Ectodermal cell (in vitro differentiated cells): ENCODE measurements around the gene VAX1.
"Not testable (repeated sequence)": the region's sequence is repeated elsewhere in the genome, so short reads cannot be mapped to it uniquely, and the experiment has no call there.

Source experiments
- H3K27ac ChIP-seq: 2 replicates; pipeline ENCODE4 v1.7.0; 2013; ENCODE audit warnings: mild to moderate bottlenecking, low read depth, low read length; ENCODE audit not compliant: insufficient read depth, poor library complexity, severe bottlenecking
- H3K27me3 ChIP-seq: 2 replicates; pipeline ENCODE4 v1.7.0; 2013; ENCODE audit warnings: mild to moderate bottlenecking, low read length; ENCODE audit not compliant: insufficient read depth, control insufficient read depth, poor library complexity, severe bottlenecking
- H3K36me3 ChIP-seq: one replicate; pipeline ENCODE4 v1.7.0; 2013; ENCODE audit warnings: low read length; ENCODE audit not compliant: control insufficient read depth, insufficient read depth
- H3K4me1 ChIP-seq: one replicate; pipeline ENCODE4 v1.7.0; 2013; ENCODE audit warnings: low read length; ENCODE audit not compliant: control insufficient read depth, insufficient read depth
- H3K4me3 ChIP-seq: 2 replicates; pipeline ENCODE4 v1.7.0; 2013; ENCODE audit warnings: low read depth, low read length, control low read depth; ENCODE audit not compliant: insufficient read depth
- H3K9me3 ChIP-seq: 2 replicates; pipeline ENCODE4 v1.7.0; 2013; ENCODE audit warnings: mild to moderate bottlenecking, low read length, moderate library complexity; ENCODE audit not compliant: control insufficient read depth
- WGBS, 2 experiments: methylation state at CpG; one replicate each; pipeline ENCODE4 v1.1.7; 2013; ENCODE audit warnings: missing lambda C conversion rate in 2 of 2; 5-methylcytosine and 5-hydroxymethylcytosine counted together

The VAX1 gene

GRCh38 chr10:117107238-117107637 is 30.8 kb downstream of the VAX1 start:
- Histone ChIP-seq H3K27me3 (no peaks in the 10 kb centered on the region), H3K9me3 (no peaks in the 10 kb centered on the region), H3K4me1 (no peaks in the 10 kb centered on the region), H3K36me3 (no peaks in the 10 kb centered on the region), H3K27ac (no peak overlapping the region), H3K4me3 (no peak overlapping the region)
- WGBS, 2 experiments: 70% methylated on average over 4 of the region's 4 CpGs

- H3K36me3 ChIP-seq: no peaks in the 10 kb centered on the region
- no peak overlapping the region for H3K27ac ChIP-seq
Measured at GRCh38 chr10:117096599-117097201, 41.4 kb downstream of the VAX1 start.

GRCh38 chr10:117094856-117095255 is 43.2 kb downstream of the VAX1 start:
- no peak overlapping the region for H3K4me3 ChIP-seq
- H3K9me3 ChIP-seq: no peaks in the 10 kb centered on the region
- no peak overlapping the region for H3K27ac ChIP-seq
- WGBS, 2 experiments: 11 to 12% methylated on average over 8 to 9 of the region's 9 CpGs
- H3K27me3 ChIP-seq: peaks cover 70% of the 10 kb centered on the region
- H3K36me3 ChIP-seq: no peaks in the 10 kb centered on the region
- peaks cover 4% of the 10 kb centered on the region for H3K4me1 ChIP-seq

More at GRCh38 chr10:117096599-117097201, 41.4 kb downstream of the VAX1 start:
- Histone ChIP-seq H3K4me1 (peaks cover 4% of the 10 kb centered on the region), H3K4me3 (no peak overlapping the region), H3K27me3 (peaks cover 51% of the 10 kb centered on the region), H3K9me3 (no peaks in the 10 kb centered on the region)
- 75 to 77% methylated on average over 9 of the region's 9 CpGs for WGBS, 2 experiments

- no peak overlapping the region for H3K4me3 ChIP-seq
- H3K27me3 ChIP-seq: peaks cover 76% of the 10 kb centered on the region
- no peak overlapping the region for H3K27ac ChIP-seq
- WGBS, 2 experiments: 91 to 93% methylated on average over 5 to 6 of the region's 6 CpGs
- no peaks in the 10 kb centered on the region for H3K36me3 ChIP-seq
- no peaks in the 10 kb centered on the region for H3K9me3 ChIP-seq
- H3K4me1 ChIP-seq: peaks cover 4% of the 10 kb centered on the region
Measured at GRCh38 chr10:117092386-117092785, 45.7 kb downstream of the VAX1 start.

- Histone ChIP-seq H3K36me3 (no peaks in the 10 kb centered on the region), H3K4me3 (no peak overlapping the region), H3K27ac (no peak overlapping the region), H3K27me3 (peaks cover 65% of the 10 kb centered on the region), H3K4me1 (no peaks in the 10 kb centered on the region), H3K9me3 (no peaks in the 10 kb centered on the region)
- 98% methylated on average over 4 of the region's 4 CpGs for WGBS, 2 experiments
Measured at GRCh38 chr10:117090834-117091233, 47.2 kb downstream of the VAX1 start.

GRCh38 chr10:117087521-117087920 is 50.5 kb downstream of the VAX1 start:
- Histone ChIP-seq H3K27me3 (peaks cover 33% of the 10 kb centered on the region), H3K4me1 (no peaks in the 10 kb centered on the region), H3K4me3 (no peak overlapping the region), H3K36me3 (no peaks in the 10 kb centered on the region), H3K9me3 (no peaks in the 10 kb centered on the region), H3K27ac (no peak overlapping the region)
- WGBS, 2 experiments: 83 to 96% methylated on average over 2 of the region's 3 CpGs

- Histone ChIP-seq H3K4me3 (no peak overlapping the region), H3K36me3 (no peaks in the 10 kb centered on the region), H3K27ac (no peak overlapping the region), H3K9me3 (no peaks in the 10 kb centered on the region), H3K4me1 (no peaks in the 10 kb centered on the region), H3K27me3 (peaks cover 24% of the 10 kb centered on the region)
- WGBS, 2 experiments: 96 to 99% methylated on average over 3 of the region's 3 CpGs
Measured at GRCh38 chr10:117086546-117086945, 51.5 kb downstream of the VAX1 start.

- H3K27ac ChIP-seq, H3K27me3 ChIP-seq, H3K9me3 ChIP-seq, H3K4me3 ChIP-seq, H3K4me1 ChIP-seq, H3K36me3 ChIP-seq: not testable (repeated sequence)
- WGBS, 2 experiments: 38 to 46% methylated on average over 26 to 30 of the region's 31 CpGs
Measured at GRCh38 chr10:117084421-117085246, 53.4 kb downstream of the VAX1 start.
